ENCODE data around the gene TIMP1.
"Not testable (repeated sequence)": the region's sequence is repeated elsewhere in the genome, so short reads cannot be mapped to it uniquely, and the experiment has no call there.

TIMP1 gene

DNA sequence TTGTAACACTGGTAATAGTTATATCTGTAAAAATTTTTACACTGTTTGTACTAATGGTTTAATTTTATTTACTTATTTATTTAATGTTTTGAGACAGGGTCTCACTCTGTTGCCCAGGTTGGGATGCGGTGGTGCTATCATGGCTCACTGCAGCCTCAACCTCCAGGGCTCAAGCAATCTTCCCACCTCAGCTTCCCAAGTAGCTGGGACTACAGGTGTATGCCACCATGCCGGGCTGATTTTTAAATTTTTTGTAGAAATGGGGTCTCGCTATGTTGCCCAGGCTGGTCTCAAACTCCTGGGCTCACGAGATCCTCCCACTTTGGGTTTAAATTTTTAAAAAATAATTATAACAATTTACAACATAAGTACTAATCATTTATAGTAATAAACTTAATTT is 20.9 kb downstream of the TIMP1 start:
- DNase-seq (ENCODE audit: low read depth), result not testable (repeated sequence)

- no peak for DNase-seq (ENCODE audit: low read depth)
Measured at GRCh38 chrX:47605024-47605423, 22.8 kb downstream of the TIMP1 start.

DNA sequence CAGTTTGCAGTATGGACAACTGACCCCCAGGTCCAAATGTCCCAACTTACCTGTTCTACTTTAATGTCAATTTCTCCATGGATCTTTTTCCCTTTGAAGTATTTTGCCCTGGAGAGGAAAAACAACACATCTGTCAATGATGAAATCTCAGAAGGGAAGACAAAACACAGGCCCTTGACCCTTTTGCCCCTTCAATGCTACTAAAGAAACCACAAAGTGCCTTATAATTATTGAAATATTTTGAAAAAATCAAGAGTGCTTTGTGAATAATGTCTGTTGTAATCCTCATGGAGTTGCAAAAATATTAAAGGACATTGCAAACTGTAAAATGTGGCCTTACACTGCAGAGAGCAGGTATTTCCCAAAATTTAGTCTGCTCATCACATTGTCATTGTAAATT is 24.9 kb downstream of the TIMP1 start:
- no peak for DNase-seq (ENCODE audit: low read depth)

- DNase-seq (ENCODE audit: low read depth), result no peak
Measured at GRCh38 chrX:47608130-47608810, 26.0 kb downstream of the TIMP1 start.

DNA sequence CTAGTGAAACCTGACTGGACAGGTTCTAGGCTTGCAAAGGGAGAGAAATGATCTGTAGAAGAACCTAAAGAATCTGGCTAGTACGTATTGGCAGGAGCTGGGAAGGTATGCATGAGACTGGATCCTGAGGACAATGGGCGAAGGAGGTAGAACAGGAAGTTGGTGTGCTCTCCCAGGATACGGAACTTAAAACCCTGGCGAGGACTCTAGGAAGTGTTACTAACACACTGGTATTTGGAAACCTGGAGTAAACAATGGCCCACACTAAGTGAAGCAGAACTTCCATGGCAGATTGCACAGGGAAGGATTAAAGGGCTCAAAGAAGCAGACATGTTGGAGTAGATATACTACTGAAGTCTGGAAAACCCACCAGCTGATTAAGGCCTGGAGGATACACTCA is 28.3 kb downstream of the TIMP1 start:
- DNase-seq (ENCODE audit: low read depth), result no peak

GRCh38 chrX:47611489-47611888 is 29.3 kb downstream of the TIMP1 start:
- DNase-seq (ENCODE audit: low read depth), result no peak

DNA sequence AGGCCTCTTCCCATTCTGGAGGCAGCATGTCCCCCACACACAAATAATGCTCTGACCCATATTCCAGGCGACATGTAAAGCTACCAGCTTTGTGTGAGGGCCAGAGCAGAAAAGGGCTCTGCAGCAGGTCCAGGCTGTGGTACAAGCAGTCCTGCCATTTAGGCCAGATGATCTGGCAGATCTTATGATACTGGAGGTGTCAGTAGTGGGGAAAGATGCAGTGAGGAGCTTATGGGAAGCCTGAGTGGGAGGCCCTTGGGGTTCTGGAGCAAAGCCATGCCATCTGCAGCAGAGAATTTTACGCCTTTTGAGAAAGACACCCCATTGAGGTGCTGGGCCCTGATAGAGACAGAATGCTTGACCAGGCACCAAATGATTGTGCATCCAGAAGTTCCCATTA is 29.7 kb downstream of the TIMP1 start:
- DNase-seq (ENCODE audit: low read depth), result no peak

DNA sequence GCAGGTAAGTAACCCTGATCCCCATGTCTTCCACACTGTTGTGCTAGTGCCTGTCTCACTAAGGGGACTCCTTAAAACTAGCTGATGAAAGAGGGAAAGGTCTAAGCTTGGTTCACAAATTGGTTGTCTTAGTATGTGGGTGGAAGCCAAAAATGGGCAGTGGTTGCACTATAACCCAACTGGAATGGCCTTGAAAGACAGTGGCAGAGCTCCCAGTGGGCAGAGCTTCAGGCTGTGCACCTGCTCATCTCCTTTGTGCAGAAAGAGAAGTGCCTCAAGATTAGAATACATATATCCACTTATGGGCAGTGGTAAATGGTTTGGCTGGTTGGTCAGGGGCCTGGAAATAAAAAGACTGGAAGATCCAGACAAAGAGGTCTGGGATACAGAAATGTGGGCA is 30.2 kb downstream of the TIMP1 start:
- DNase-seq (ENCODE audit: low read depth), result no peak

DNA sequence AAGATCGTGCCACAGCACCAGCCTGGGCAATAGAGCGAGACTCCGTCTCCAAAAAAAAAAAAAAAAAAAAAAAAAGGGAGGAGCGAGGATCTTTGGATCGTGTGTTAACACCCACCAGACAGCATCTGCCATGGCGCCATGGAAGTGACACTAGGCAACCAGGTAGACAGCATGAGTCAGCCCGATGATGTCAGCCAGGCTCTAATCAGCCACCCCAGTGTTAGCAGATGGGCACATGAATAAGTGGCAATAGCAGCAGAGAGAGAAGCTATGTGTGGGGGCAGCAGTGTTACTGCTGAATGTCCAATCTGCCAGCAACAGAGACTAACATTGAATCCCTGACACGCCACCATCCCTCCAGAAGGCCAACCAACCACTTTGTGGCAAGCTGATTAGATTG is 30.8 kb downstream of the TIMP1 start:
- DNase-seq (ENCODE audit: low read depth), result no peak

DNA sequence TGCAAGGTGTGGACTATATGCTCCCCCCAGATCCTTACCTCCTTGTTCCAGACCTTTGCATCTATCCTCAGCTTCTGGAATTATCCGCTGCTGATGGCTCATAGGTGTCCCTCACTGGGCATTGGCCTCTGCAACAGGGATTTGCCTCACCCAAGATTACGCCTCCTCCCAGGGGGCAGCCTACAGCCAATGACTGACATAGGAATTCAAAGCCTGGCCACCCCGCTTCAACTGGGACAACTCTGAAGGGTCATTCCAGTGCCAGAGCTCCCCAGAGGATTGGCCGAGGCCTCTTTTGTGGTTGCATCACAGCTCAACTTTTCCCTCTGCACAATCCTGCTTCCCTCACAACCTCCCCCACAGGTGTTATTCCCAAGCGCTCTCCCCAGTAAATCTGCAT is 32.4 kb downstream of the TIMP1 start:
- no peak for DNase-seq (ENCODE audit: low read depth)

DNA sequence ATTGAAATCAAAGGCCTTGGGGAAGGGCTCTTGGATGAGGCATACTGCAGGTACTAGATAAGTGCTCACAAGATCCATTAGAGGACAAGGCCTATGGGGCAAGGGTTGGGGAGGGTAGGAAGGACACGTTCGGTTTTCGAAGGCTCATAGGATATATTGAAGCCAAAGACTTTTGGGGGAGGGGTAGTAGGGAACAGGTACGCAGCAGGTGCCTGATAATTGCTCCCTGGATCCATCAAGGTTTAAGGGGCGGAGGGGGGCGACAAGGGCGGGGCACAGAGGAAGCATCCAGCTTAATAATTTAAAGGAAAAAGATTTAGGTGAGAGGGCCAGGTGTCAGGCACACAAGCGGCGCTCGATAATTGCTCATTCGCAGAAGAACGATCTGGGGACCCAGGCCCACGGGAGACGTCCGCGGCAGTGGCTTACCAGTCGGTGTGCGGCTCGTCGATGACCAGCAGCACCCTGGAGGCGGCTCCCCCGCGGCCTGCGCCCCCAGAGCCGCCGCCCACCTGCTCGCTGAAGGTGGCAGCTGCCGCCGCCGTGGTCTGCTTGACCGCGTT is 36.8 kb downstream of the TIMP1 start:
- no peak for DNase-seq (ENCODE audit: low read depth)

GRCh38 chrX:47619486-47620302 is 37.5 kb downstream of the TIMP1 start, which contains the start of gene SYN1:
SYN1 (minus strand) TSS chrX:47619857; CDS start chrX:47619728, 129 bp downstream.
- DNase-seq (ENCODE audit: low read depth), result peak; percentile 64

DNA sequence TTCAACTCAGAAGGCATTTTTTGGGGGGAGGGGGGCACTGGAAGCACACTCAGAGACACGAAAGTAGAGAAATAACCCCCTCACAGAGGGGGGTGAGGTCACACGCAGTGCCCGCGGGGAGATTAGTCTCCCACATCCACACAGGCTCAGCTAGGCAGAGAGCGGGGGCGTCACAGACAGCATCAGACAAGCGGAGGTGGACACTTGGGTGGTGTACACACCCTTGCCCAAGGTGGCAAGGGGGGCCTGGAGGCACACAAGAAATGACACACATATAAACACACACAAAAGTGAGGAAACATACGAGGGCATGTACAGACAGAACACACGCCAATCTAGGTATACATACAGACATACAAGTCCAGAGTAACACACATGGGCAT is 38.1 kb downstream of the TIMP1 start:
- DNase-seq (ENCODE audit: low read depth), result no peak

- no peak for DNase-seq (ENCODE audit: low read depth)
Measured at GRCh38 chrX:47621851-47622250, 39.6 kb downstream of the TIMP1 start.

GRCh38 chrX:47623540-47624027 is 41.3 kb downstream of the TIMP1 start:
- peak; percentile 10 for DNase-seq (ENCODE audit: low read depth)

GRCh38 chrX:47625365-47625764 is 43.1 kb downstream of the TIMP1 start:
- DNase-seq (ENCODE audit: low read depth), result no peak

DNA sequence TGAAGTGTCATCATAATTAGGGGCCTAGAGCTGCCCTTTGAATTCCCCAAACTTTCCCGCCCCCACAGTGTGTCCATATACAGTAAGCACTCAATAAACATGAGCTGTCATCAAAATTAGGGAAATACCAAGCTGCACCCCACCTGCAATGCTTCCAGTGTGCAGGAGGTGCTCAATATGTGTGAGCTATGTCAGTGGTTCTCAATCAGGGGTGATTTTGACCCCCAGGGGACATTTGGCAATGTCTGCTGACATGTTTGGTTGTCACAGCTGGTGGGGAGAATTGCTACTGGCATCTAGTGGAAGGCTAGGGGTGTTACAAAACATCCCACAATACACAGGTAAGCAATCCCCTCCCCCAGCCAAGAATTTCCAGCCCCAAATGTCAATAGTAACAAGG is 46.7 kb downstream of the TIMP1 start:
- no peak for DNase-seq (ENCODE audit: low read depth)

DNA sequence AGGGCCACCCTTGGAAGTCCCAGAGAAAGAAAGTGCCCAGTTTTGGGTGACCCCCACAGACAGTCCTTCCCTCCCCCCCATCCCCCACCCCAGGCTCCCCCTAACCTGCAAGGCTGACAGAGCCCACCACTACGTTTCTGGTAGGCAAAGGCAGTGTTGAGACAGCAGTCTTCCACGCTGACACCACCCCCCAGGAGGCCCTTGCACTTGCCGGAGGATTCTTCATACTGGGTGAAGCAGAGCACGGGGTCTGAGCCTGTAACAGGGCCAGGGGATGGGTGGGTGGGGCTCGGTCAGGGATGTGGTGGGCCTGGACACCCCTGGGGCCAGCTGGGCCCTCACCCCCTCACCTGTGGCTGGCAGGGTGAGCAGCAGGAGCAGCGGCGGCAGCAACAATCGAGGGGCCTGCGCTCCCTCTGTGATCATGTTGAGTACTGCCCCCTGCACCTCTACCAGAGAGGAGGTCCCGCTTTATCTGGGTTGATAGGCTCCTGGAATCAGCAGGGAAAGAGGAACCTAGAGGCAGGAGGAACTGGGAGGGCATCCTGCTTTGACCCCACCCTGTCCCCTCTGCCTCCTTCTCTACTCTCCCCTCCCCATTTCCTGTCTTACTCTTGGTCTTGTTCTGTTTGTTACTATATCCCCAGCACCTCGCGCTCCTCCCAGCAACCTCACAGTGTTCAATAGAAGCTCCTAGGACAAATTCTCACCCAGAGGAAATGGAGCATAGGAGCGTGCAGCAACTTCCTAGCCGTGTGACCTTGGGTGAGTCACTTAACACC is 47.4 kb downstream of the TIMP1 start, which contains the start of gene CFP:
Gene CFP (minus strand): TSS at position 512 of the 782 bp plus-strand sequence. CDS start 86 bp downstream, at position 426.
- no peak for DNase-seq (ENCODE audit: low read depth)

DNA sequence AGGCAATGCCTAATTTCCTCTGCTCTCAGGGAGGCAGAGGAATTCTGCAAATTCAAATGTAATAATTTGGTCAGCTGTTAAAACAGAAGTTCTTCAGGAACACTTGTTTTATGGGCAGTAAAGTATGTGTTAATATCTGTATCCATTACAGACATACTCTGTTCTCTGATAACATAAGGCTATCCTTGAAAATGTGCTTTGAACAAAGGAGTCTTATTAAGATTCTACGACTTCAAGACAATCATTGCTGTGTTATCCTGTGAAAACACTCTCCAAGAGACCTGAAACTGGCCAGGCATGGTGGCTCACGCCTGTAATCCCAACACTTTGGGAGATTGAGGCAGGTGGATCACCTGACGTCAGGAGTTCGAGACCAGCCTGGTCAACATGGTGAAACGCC is 49.4 kb downstream of the TIMP1 start:
- no peak for DNase-seq (ENCODE audit: low read depth)

GRCh38 chrX:47632666-47633065 is 50.4 kb downstream of the TIMP1 start:
- no peak for DNase-seq (ENCODE audit: low read depth)

DNA sequence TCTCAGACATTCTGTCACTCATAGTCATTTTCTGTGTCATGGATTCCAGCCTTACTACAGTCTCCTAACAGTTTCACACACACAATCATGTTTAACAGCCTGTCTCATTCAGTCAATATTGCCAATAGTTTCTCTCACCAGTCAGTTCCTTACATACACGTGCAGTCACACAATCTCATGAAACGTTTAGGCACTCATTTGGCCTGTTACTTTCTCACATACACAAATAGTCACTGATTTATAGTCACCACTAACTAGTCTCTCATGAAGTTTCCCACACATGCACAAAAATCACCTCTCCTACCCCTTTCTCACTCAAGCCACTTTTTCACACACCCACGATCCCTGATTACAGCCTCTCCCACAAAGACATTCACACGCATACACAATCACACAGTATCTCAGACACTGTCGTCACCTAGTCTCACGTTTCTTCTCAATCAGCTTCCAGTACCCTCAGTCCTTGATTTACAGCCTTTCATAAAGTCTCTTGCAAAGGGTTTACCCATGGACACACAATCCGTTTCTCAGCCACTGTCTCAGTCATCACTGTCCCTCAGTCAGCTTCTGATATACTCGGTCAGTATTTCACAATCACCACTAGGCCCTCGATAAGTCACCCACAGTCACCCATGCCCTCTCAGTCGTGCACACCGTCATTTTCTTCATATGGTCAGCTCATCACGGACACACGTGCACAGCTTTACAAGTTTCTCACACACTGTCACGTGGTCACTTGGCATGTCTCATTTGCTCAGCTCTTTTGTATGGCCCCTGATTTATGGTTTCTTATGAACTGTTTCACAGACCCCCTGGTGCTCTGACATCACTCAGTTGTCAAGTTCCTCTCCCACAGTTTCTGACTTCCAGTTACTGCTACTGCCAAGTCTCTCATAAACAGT is 51.7 kb downstream of the TIMP1 start:
- DNase-seq (ENCODE audit: low read depth), result no peak
